Uterus (tissue), 4 donors: ENCODE data around the gene C10orf90. TPM values are rescaled to one million over a fixed set of nuclear protein-coding genes. Genes with fewer than 3 reads are reported as not detected.

Experiments used
- DNase-seq, 2 donors: peaks; one replicate each; pipeline ENCODE4 v3.0.0-alpha.2; 2019 to 2020
- H3K27ac ChIP-seq, 2 donors: fragments of 200-600 bp; sonication (generic); 1 replicate in 1 of 2; 2 replicates in 1 of 2; pipeline ENCODE4 v1.5.1; 2016 to 2018
- H3K27me3 ChIP-seq, 2 donors: fragments of 200-600 bp; sonication (generic); one replicate each; pipeline ENCODE4 v1.5.1; 2018 to 2019; ENCODE audit warnings: control low read depth in 1 of 2
- H3K36me3 ChIP-seq, 2 donors: fragments of 200-600 bp; sonication (generic); one replicate each; pipeline ENCODE4 v1.5.1; 2019; ENCODE audit warnings: control low read depth in 1 of 2
- H3K4me1 ChIP-seq, 2 donors: fragments of 200-600 bp; sonication (generic); one replicate each; pipeline ENCODE4 v1.5.1; 2018 to 2019; ENCODE audit warnings: control low read depth in 1 of 2
- H3K4me3 ChIP-seq, 2 donors: fragments of 200-600 bp; sonication (generic); 1 replicate in 1 of 2; 2 replicates in 1 of 2; pipeline ENCODE4 v1.5.1; 2018 to 2019; ENCODE audit warnings: mild to moderate bottlenecking in 1 of 2
- H3K9me3 ChIP-seq, 2 donors: fragments of 200-600 bp; sonication (generic); one replicate each; pipeline ENCODE4 v1.5.1; 2019; ENCODE audit warnings: control low read depth in 1 of 2
- CTCF ChIP-seq, 4 experiments: fragments of 200-600 bp in 2 of 4; fragments of 450-650 bp in 2 of 4; sonication (generic) in 2 of 4; IDR thresholded peaks; one replicate each; pipeline ENCODE4 v1.5.1; 2016 to 2019; ENCODE audit warnings: antibody characterized with exemption in 4 of 4, mild to moderate bottlenecking in 2 of 4, moderate library complexity in 1 of 4
- POLR2A ChIP-seq, 2 donors: fragments of 450-650 bp; IDR thresholded peaks; one replicate each; pipeline ENCODE4 v1.6.1; 2016; ENCODE audit warnings: antibody characterized with exemption in 2 of 2, mild to moderate bottlenecking in 1 of 2, moderate library complexity in 1 of 2
- intact Hi-C: fragments of 100-400 bp; cut with DNase I; formaldehyde crosslinking; loops from one replicate; pipeline ENCODE4 v1.15.1; 2023; ENCODE audit warnings: low total_unique reads
- total RNA-seq, 4 donors: library from RNA; depleted of rRNA in 3 of 4; stranded (reverse); fragments of >200 nt in 3 of 4; gene quantifications; one replicate each; pipeline versions ENCODE4 v1.1.0 to v1.2.4, GENCODE V29; 2014 to 2023
- donor health status: DM: yes; HTN: yes; CAD: no.

Gene C10orf90
- total RNA-seq, 4 donors from 2014 or later, result 0.21 TPM; not detected in 3

GRCh38 chr10:126476246-126476645 lies 194.2 kb downstream of the C10orf90 start:
- H3K27ac ChIP-seq, result no peak overlapping the region
- no peak overlapping the region for H3K4me3 ChIP-seq
- intact Hi-C loops, result no loop called here
- H3K36me3 ChIP-seq, result no peaks in the 10 kb centered on the region
- H3K9me3 ChIP-seq, result no peaks in the 10 kb centered on the region
- DNase-seq, result no peak
- no peaks in the 10 kb centered on the region for H3K4me1 ChIP-seq
- TF ChIP-seq CTCF (IDR thresholded peaks at IDR 0.05), result no peak
- no peak for TF ChIP-seq POLR2A (IDR thresholded peaks at IDR 0.05)
- H3K27me3 ChIP-seq, result no peaks in the 10 kb centered on the region

- no peaks in the 10 kb centered on the region for H3K4me1 ChIP-seq
- no peak for DNase-seq
- intact Hi-C loops, result no loop called here
- H3K36me3 ChIP-seq, result no peaks in the 10 kb centered on the region
- H3K4me3 ChIP-seq, result no peak overlapping the region
- no peaks in the 10 kb centered on the region for H3K27me3 ChIP-seq
- H3K27ac ChIP-seq, result no peak overlapping the region
- H3K9me3 ChIP-seq, result no peaks in the 10 kb centered on the region
- TF ChIP-seq POLR2A (IDR thresholded peaks at IDR 0.05) (no peak), CTCF (IDR thresholded peaks at IDR 0.05) (no peak)
These were observed 195.3 kb downstream of the C10orf90 start for GRCh38 chr10:126475074-126475691.

- Histone ChIP-seq H3K9me3 (no peaks in the 10 kb centered on the region), H3K4me1 (no peaks in the 10 kb centered on the region), H3K27me3 (no peaks in the 10 kb centered on the region), H3K27ac (no peak overlapping the region), H3K36me3 (no peaks in the 10 kb centered on the region), H3K4me3 (no peak overlapping the region)
- TF ChIP-seq CTCF (IDR thresholded peaks at IDR 0.05) (no peak), POLR2A (IDR thresholded peaks at IDR 0.05) (no peak)
- DNase-seq, result no peak
- intact Hi-C loops, result no loop called here
These were observed 196.5 kb downstream of the C10orf90 start for GRCh38 chr10:126474031-126474430.

- no peaks in the 10 kb centered on the region for H3K27me3 ChIP-seq
- intact Hi-C loops, result no loop called here
- DNase-seq, result no peak
- H3K27ac ChIP-seq, result no peak overlapping the region
- H3K9me3 ChIP-seq, result no peaks in the 10 kb centered on the region
- no peak for TF ChIP-seq CTCF (IDR thresholded peaks at IDR 0.05)
- TF ChIP-seq POLR2A (IDR thresholded peaks at IDR 0.05), result no peak
- H3K36me3 ChIP-seq, result no peaks in the 10 kb centered on the region
- H3K4me3 ChIP-seq, result no peak overlapping the region
- no peaks in the 10 kb centered on the region for H3K4me1 ChIP-seq
These were observed 199.5 kb downstream of the C10orf90 start for GRCh38 chr10:126470991-126471390.

- no peak for TF ChIP-seq CTCF (IDR thresholded peaks at IDR 0.05)
- no peak for TF ChIP-seq POLR2A (IDR thresholded peaks at IDR 0.05)
These were observed 200.8 kb downstream of the C10orf90 start for GRCh38 chr10:126469692-126470091.

More at GRCh38 chr10:126469692-126470091, 200.8 kb downstream of the C10orf90 start:
- Histone ChIP-seq H3K27ac (no peak overlapping the region), H3K4me3 (no peak overlapping the region), H3K27me3 (no peaks in the 10 kb centered on the region), H3K36me3 (no peaks in the 10 kb centered on the region), H3K9me3 (no peaks in the 10 kb centered on the region), H3K4me1 (no peaks in the 10 kb centered on the region)
- intact Hi-C loops, result no loop called here
- DNase-seq, result no peak
